BJ (cell line): ENCODE data around the gene CDK2. TPM values are rescaled to one million over a fixed set of nuclear protein-coding genes. Genes with fewer than 3 reads are reported as not detected.

Experiments used
- CTCF ChIA-PET: fragments of 350-600 bp; formaldehyde crosslinking; extraction: SDS; loops from one replicate; lab custom pipeline; 2021; ENCODE audit warnings: antibody characterized with exemption, inconsistent platforms; lab: Yijun Ruan, JAX
- POLR2A ChIA-PET: fragments of 300-600 bp; sonication (Branson Sonifier 250); formaldehyde crosslinking; extraction: SDS; loops from one replicate; lab custom pipeline; 2021; ENCODE audit warnings: antibody characterized with exemption; lab: Charles Lee
- DNase-seq: peaks from one replicate; pipeline ENCODE4 v3.0.0-alpha.2; 2011; ENCODE audit warnings: low read depth
- H3K27me3 ChIP-seq: 2 replicates; pipeline ENCODE4 v1.6.0; 2011; ENCODE audit warnings: low read length; ENCODE audit not compliant: control insufficient read depth, insufficient read depth
- H3K36me3 ChIP-seq: 2 replicates; pipeline ENCODE4 v1.5.1; 2011; ENCODE audit warnings: low read length; ENCODE audit not compliant: control insufficient read depth, insufficient read depth
- H3K4me3 ChIP-seq: 2 replicates; pipeline ENCODE4 v1.5.1; 2011; ENCODE audit warnings: low read depth, mild to moderate bottlenecking, control low read depth, low read length
- polyA plus RNA-seq: library from polyadenylated mRNA; depleted of rRNA; stranded (reverse); fragments of >200 nt; gene quantifications from 2 replicates; pipeline ENCODE4 v1.2.3, GENCODE V29; 2011
- TF ChIP-seq, protein P1 (sequence below): IDR thresholded peaks from 2 replicates; pipeline ENCODE4 v1.5.1; 2011; ENCODE audit warnings: low read depth, mild to moderate bottlenecking, control low read depth, inconsistent platforms, low read length, moderate library complexity; ENCODE audit not compliant: insufficient read depth

The CDK2 gene
- polyA plus RNA-seq, 1 experiment, result 75.2 TPM

DNA sequence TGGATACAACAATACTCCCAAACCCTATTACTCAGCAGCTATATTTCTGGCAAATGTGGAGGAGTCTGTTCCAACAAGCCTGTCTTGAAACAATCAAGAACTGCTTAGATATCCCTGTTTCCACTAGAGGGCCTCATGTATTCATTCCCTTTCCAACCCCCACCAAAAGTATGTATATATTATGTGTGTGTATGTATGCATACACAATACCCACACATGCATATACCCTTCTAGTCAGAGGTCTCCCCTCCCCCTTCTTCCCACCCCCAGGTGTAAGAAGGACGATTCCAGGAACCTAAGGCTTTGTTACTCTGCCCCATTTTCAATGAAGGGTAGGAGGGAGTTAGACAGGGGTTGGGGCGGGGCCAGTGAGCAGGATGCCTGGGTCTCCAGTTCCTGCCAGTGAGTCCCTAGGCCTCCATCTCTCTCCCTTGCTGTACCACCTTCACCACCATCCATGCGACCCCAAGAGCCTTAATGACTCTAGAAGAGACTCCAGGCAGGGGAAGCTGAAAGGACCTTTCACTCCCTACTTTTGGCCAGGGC is 35.8 kb upstream of the CDK2 start, which contains the start of gene DGKA:
TSS of gene DGKA (plus strand) at position 392 of the 546 bp plus-strand sequence. CDS start 5,342 bp downstream, outside the sequence.
- TF ChIP-seq, protein P1, sequence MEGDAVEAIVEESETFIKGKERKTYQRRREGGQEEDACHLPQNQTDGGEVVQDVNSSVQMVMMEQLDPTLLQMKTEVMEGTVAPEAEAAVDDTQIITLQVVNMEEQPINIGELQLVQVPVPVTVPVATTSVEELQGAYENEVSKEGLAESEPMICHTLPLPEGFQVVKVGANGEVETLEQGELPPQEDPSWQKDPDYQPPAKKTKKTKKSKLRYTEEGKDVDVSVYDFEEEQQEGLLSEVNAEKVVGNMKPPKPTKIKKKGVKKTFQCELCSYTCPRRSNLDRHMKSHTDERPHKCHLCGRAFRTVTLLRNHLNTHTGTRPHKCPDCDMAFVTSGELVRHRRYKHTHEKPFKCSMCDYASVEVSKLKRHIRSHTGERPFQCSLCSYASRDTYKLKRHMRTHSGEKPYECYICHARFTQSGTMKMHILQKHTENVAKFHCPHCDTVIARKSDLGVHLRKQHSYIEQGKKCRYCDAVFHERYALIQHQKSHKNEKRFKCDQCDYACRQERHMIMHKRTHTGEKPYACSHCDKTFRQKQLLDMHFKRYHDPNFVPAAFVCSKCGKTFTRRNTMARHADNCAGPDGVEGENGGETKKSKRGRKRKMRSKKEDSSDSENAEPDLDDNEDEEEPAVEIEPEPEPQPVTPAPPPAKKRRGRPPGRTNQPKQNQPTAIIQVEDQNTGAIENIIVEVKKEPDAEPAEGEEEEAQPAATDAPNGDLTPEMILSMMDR, result peak; percentile 72
- CTCF ChIA-PET, result interaction anchor here (0.6 to 8.5 kb wide), 15 partner anchors 9 to 1125 kb away, joined by 3 to 86 read pairs (median 3); partner anchors contain the start of genes DNAJC14 and GDF11

DNA sequence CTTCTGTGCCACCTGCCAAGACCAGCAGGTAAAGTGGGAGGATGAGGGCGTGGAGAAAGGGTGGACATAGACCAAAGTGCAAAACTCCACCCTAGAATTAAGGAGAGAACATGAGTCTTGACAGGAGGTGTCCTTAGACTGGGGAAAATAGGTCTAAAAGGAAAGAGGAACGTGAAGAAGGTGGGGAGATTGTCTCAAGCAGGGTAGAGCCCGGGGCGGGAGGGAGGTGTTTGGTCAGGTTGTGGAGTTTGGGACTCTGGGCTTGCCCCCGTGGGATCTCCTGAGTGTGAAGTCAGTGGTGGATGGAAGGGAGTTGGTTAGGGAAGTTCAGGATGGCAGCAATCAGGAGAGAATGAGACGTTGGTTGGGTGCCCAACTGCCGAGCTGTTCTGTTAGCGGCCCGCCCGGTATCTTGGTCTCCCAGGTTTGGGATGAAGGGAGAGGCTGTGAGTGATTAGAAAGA is 35.3 kb upstream of the CDK2 start:
- CTCF ChIA-PET, result interaction anchor here (0.6 to 8.5 kb wide), 7 partner anchors 8 to 1125 kb away, joined by 3 to 86 read pairs (median 4); partner anchors contain the start of genes DNAJC14 and GDF11
- H3K36me3 ChIP-seq, result no peaks in the 10 kb centered on the region
- no peaks in the 10 kb centered on the region for H3K27me3 ChIP-seq
- TF ChIP-seq, protein P1, result no peak
- H3K4me3 ChIP-seq, result peak overlapping the region; percentile 79
- DNase-seq, result no peak
- POLR2A ChIA-PET, result interaction anchor here (0.6 kb wide), 1 partner anchor 113 kb away, joined by 3 read pairs; no protein-coding TSS in a partner anchor

More for the DNA sequence above, 35.8 kb upstream of the CDK2 start, which contains the start of gene DGKA:
- Histone ChIP-seq H3K4me3 (peak within 1 kb of the TSS; percentile 79), H3K36me3 (no peaks in the 10 kb centered on the region), H3K27me3 (no peaks in the 10 kb centered on the region)
- POLR2A ChIA-PET, result interaction anchor here (0.6 kb wide), 1 partner anchor 57 kb away, joined by 3 read pairs; no protein-coding TSS in a partner anchor
- DNase-seq, result no peak

DNA sequence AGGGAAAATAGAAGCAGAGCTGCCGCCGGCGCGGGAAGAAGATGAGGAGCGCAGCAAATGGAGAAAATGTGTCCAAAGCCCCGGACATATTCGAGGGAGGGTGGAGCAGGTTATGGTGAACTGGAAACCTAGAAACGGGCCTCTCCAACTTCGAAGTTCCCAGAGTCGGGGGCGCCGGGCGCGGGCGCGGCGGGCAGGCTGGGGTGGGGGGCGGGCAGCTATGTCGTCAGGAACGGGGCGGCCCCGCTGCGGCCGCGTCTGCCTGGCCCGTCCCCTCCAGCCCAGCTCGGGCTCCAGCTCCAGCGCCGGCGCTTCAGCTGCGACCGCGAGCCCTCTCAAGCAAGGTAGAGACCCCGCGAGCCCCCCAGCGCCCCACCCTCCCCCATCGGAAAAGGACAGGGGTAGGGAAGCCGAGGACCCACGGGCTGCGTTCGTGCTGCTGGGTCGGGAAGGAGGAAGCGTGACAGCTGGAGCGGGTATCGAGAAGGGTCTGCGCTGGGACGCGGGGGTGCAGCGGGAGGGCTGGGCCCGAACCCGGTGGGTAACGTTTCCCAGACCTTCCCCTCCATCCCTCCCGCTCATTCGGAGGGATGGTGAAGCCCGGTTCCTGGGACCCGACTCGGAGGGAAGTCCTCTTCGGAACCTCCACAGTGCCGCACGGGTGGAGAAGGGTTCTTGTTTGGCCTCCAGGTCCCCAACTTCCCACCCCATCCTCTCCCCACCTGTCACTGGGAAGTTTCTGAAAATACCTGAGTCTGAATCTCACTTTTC is 34.7 kb upstream of the CDK2 start:
- POLR2A ChIA-PET, result interaction anchor here (0.6 kb wide), 2 partner anchors 112 to 122 kb away, joined by 3 to 6 read pairs; no protein-coding TSS in a partner anchor
- Histone ChIP-seq H3K36me3 (no peaks in the 10 kb centered on the region), H3K27me3 (no peaks in the 10 kb centered on the region), H3K4me3 (peak overlapping the region; percentile 79)
- CTCF ChIA-PET, result interaction anchor here (0.6 to 8.5 kb wide), 5 partner anchors 8 to 1124 kb away, joined by 3 to 86 read pairs (median 14); partner anchors contain the start of genes DNAJC14 and GDF11
- TF ChIP-seq, protein P1, result no peak
- no peak for DNase-seq

DNA sequence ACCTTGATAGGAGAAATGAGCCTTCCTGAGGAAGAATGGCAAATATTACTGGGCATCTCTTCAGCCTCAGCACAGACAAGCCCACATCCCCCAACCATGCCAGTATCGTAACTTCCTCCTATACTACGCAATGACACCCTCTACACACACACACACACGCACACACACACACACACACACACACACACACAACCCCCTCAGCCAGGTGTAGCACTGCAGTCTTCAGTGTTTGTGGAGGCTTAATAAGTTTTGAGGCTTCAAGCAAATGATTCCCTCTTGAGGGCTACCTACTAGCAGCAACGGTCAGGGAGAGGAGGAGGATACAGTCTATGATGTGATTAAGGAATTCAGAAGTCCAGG is 34.1 kb upstream of the CDK2 start:
- no peaks in the 10 kb centered on the region for H3K36me3 ChIP-seq
- TF ChIP-seq, protein P1, result no peak
- CTCF ChIA-PET, result interaction anchor here (2.0 to 8.5 kb wide), 3 partner anchors 7 to 193 kb away, joined by 7 to 86 read pairs (median 20); partner anchors contain the start of gene GDF11
- no peaks in the 10 kb centered on the region for H3K27me3 ChIP-seq
- DNase-seq, result no peak
- POLR2A ChIA-PET, result no interaction called here
- peak overlapping the region; percentile 79 for H3K4me3 ChIP-seq
